Chondrocyte (in vitro differentiated cells): ENCODE measurements around the gene MMRN1. TPM values are rescaled to one million over a fixed set of nuclear protein-coding genes. Genes with fewer than 3 reads are reported as not detected.

Experiments
- DNase-seq: peaks from one replicate; pipeline ENCODE4 v3.0.0; 2021; ENCODE audit warnings: mixed read lengths, low spot score
- H3K27ac Mint-ChIP-seq: one replicate; pipeline ENCODE4 v1.8.0; 2021; ENCODE audit warnings: mild to moderate bottlenecking, moderate library complexity, mixed read lengths; ENCODE audit not compliant: unreplicated experiment
- H3K27me3 Mint-ChIP-seq: 2 replicates; pipeline ENCODE4 v1.8.0; 2021; ENCODE audit warnings: low read depth, mixed read lengths
- H3K36me3 Mint-ChIP-seq: 2 replicates; pipeline ENCODE4 v1.8.0; 2021; ENCODE audit warnings: low read depth, mixed read lengths
- H3K4me1 Mint-ChIP-seq: 2 replicates; pipeline ENCODE4 v1.8.0; 2021; ENCODE audit warnings: low read depth, mild to moderate bottlenecking, mixed read lengths
- H3K4me3 Mint-ChIP-seq: one replicate; pipeline ENCODE4 v1.8.0; 2021; ENCODE audit warnings: mild to moderate bottlenecking, moderate library complexity, mixed read lengths; ENCODE audit not compliant: unreplicated experiment
- H3K9me3 Mint-ChIP-seq: 2 replicates; pipeline ENCODE4 v1.8.0; 2021; ENCODE audit warnings: low read depth, mixed read lengths
- CTCF ChIP-seq: fragments of 200-600 bp; sonication (generic); IDR thresholded peaks from 2 replicates; pipeline ENCODE4 v1.5.0; 2021; ENCODE audit warnings: antibody characterized with exemption, mild to moderate bottlenecking, moderate library complexity
- total RNA-seq: library from RNA; stranded (reverse); gene quantifications from 3 replicates; pipeline ENCODE4 v1.2.1, GENCODE V29; 2021

The MMRN1 gene
- total RNA-seq, 1 donor from 2014 or later: not detected

- no peaks in the 10 kb centered on the region for H3K4me1 Mint-ChIP-seq
- H3K36me3 Mint-ChIP-seq: peaks cover 1% of the 10 kb centered on the region
- no peak overlapping the region for H3K27ac Mint-ChIP-seq
- no peak overlapping the region for H3K4me3 Mint-ChIP-seq
- TF ChIP-seq CTCF: no peak
- H3K27me3 Mint-ChIP-seq: no peaks in the 10 kb centered on the region
- no peak for DNase-seq
- H3K9me3 Mint-ChIP-seq: no peaks in the 10 kb centered on the region
These were observed 62.6 kb downstream of the MMRN1 start for GRCh38 chr4:89957046-89957926.

GRCh38 chr4:89981789-89982334, 87.2 kb downstream of the MMRN1 start:
- no peaks in the 10 kb centered on the region for H3K27me3 Mint-ChIP-seq
- H3K36me3 Mint-ChIP-seq: no peaks in the 10 kb centered on the region
- no peaks in the 10 kb centered on the region for H3K4me1 Mint-ChIP-seq
- no peak for TF ChIP-seq CTCF
- H3K27ac Mint-ChIP-seq: no peak overlapping the region
- no peak for DNase-seq
- H3K4me3 Mint-ChIP-seq: no peak overlapping the region
- H3K9me3 Mint-ChIP-seq: no peaks in the 10 kb centered on the region

DNA sequence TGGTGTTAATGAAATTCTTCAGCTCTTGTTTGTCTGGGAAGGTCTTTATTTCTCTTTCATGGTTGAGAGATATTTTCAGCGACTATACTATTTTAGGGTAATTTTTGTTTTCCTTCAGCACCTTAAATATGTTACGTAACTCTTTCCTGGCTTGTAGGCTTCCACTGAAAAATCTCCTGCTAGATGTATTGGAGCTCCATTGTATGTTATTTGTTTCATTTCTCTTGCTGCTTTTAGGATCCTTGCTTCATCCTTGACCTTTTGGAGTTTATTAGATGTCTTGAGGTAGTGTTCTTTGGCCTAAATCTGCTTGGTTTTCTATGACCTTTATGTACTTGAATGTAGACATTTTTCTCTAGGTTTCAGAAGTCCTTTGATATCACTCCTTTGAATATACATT, 93.6 kb downstream of the MMRN1 start:
- Mint-ChIP-seq H3K36me3 (no peaks in the 10 kb centered on the region), H3K9me3 (peaks cover 21% of the 10 kb centered on the region), H3K4me3 (no peak overlapping the region)

DNA sequence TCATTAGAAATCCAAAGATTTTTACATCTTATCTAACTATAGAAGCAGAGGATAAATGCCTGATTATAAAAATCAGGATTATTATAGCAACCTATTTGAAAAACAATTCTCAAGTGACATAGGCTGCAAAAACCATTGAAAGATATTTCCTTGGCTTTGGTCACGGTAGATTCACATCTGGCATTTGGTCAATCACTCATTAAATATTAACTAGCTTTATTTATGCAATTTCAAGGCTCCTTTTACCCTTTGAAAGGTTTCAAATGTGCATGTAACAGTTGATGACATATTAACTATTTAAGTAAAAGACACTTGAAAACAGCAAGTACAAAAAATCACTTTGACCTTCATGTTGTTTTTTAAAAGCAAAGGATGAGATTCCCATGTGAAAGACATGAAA, 98.1 kb downstream of the MMRN1 start:
- DNase-seq: no peak
- peaks cover 15% of the 10 kb centered on the region for H3K9me3 Mint-ChIP-seq
- TF ChIP-seq CTCF: no peak
- H3K4me3 Mint-ChIP-seq: no peak overlapping the region
- no peaks in the 10 kb centered on the region for H3K36me3 Mint-ChIP-seq
- H3K4me1 Mint-ChIP-seq: no peaks in the 10 kb centered on the region
- no peak overlapping the region for H3K27ac Mint-ChIP-seq
- H3K27me3 Mint-ChIP-seq: peaks cover 15% of the 10 kb centered on the region

More for the DNA sequence above, 93.6 kb downstream of the MMRN1 start:
- Mint-ChIP-seq H3K27me3 (peaks cover 6% of the 10 kb centered on the region), H3K27ac (no peak overlapping the region), H3K4me1 (no peaks in the 10 kb centered on the region)
- no peak for DNase-seq
- no peak for TF ChIP-seq CTCF

GRCh38 chr4:89994176-89994873, 99.7 kb downstream of the MMRN1 start:
- Mint-ChIP-seq H3K27me3 (peaks cover 23% of the 10 kb centered on the region), H3K36me3 (no peaks in the 10 kb centered on the region), H3K4me3 (no peak overlapping the region), H3K9me3 (no peaks in the 10 kb centered on the region), H3K27ac (no peak overlapping the region), H3K4me1 (no peaks in the 10 kb centered on the region)
- TF ChIP-seq CTCF: no peak
- DNase-seq: no peak
